DND-41 (cell line): ENCODE measurements around the gene PHYHIPL.
"Not testable (repeated sequence)": the region's sequence is repeated elsewhere in the genome, so short reads cannot be mapped to it uniquely, and the experiment has no call there.

Source experiments
- ATAC-seq: fragments of 200-7000 bp; cut with Tn5 transposase; 3 replicates; pipeline ENCODE4 v1.9.1; 2021; ENCODE audit warnings: low read depth; ENCODE audit not compliant: insufficient read depth
- DNase-seq: peaks from one replicate; pipeline ENCODE4 v3.0.0-alpha.2; 2020
- H2AFZ ChIP-seq: 2 replicates; pipeline ENCODE4 v1.6.0; 2012; ENCODE audit warnings: low read depth, low read length
- H3K27ac ChIP-seq: 2 replicates; pipeline ENCODE4 v1.5.1; 2012; ENCODE audit warnings: low read length, inconsistent platforms
- H3K27me3 ChIP-seq: fragments of 200-600 bp; sonication (generic); 2 replicates; pipeline ENCODE4 v1.6.0; 2012; ENCODE audit warnings: low read length, mild to moderate bottlenecking, inconsistent platforms; ENCODE audit not compliant: insufficient read depth, poor library complexity
- H3K36me3 ChIP-seq: 2 replicates; pipeline ENCODE4 v1.5.1; 2012; ENCODE audit warnings: low read length, inconsistent platforms; ENCODE audit not compliant: insufficient read depth
- H3K4me1 ChIP-seq: 2 replicates; pipeline ENCODE4 v1.5.1; 2012; ENCODE audit warnings: mild to moderate bottlenecking, low read length; ENCODE audit not compliant: insufficient read depth
- H3K4me2 ChIP-seq: 2 replicates; pipeline ENCODE4 v1.6.0; 2012; ENCODE audit warnings: mild to moderate bottlenecking, moderate library complexity, low read length, inconsistent platforms; ENCODE audit not compliant: insufficient read depth
- H3K4me3 ChIP-seq, 2 experiments: fragments of 200-600 bp in 1 of 2; shearing (Covaris generic) in 1 of 2; 2 replicates each; pipeline ENCODE4 v1.5.1; 2012 to 2016; ENCODE audit warnings: inconsistent platforms in 2 of 2, low read length in 2 of 2, mild to moderate bottlenecking in 2 of 2, low read depth in 1 of 2, moderate library complexity in 1 of 2
- H3K79me2 ChIP-seq: 2 replicates; pipeline ENCODE4 v1.6.0; 2012; ENCODE audit warnings: low read length, inconsistent platforms; ENCODE audit not compliant: insufficient read depth
- H3K9ac ChIP-seq: 2 replicates; pipeline ENCODE4 v1.6.0; 2012; ENCODE audit warnings: low read depth, mild to moderate bottlenecking, inconsistent platforms, low read length, moderate library complexity
- H3K9me3 ChIP-seq: 2 replicates; pipeline ENCODE4 v1.5.1; 2012; ENCODE audit warnings: low read length, moderate library complexity, mild to moderate bottlenecking, inconsistent platforms; ENCODE audit not compliant: insufficient read depth, severe bottlenecking
- H4K20me1 ChIP-seq: 2 replicates; pipeline ENCODE4 v1.6.0; 2012; ENCODE audit warnings: low read length; ENCODE audit not compliant: insufficient read depth
- CTCF ChIP-seq: IDR thresholded peaks from 2 replicates; pipeline ENCODE4 v1.5.1; 2012; ENCODE audit warnings: borderline replicate concordance, low read length, moderate library complexity, mild to moderate bottlenecking; ENCODE audit not compliant: poor library complexity, severe bottlenecking; ENCODE audit errors: extremely low read depth
- EZH2 ChIP-seq: IDR thresholded peaks from 3 replicates; pipeline ENCODE4 v1.6.1; 2012; ENCODE audit warnings: borderline replicate concordance, low read depth, mild to moderate bottlenecking, moderate library complexity, low read length, inconsistent platforms; ENCODE audit not compliant: severe bottlenecking

Gene PHYHIPL

GRCh38 chr10:59234816-59235429, 58.5 kb downstream of the PHYHIPL start:
- no peak for DNase-seq
- TF ChIP-seq EZH2 (no peak), CTCF (peak; percentile 55)

GRCh38 chr10:59236064-59236697, 59.7 kb downstream of the PHYHIPL start:
- Histone ChIP-seq H2AFZ (no peak overlapping the region), H3K9ac (no peak overlapping the region), H3K4me2 (no peak overlapping the region), H3K27me3 (no peaks in the 10 kb centered on the region), H3K9me3 (no peaks in the 10 kb centered on the region), H3K4me3 (no peak overlapping the region), H3K79me2 (no peaks in the 10 kb centered on the region), H4K20me1 (no peaks in the 10 kb centered on the region), H3K27ac (no peak overlapping the region), H3K4me1 (no peaks in the 10 kb centered on the region), H3K36me3 (no peaks in the 10 kb centered on the region)
- ATAC-seq (no peak), DNase-seq (no peak)
- TF ChIP-seq CTCF (no peak), EZH2 (no peak)

More at GRCh38 chr10:59234816-59235429, 58.5 kb downstream of the PHYHIPL start:
- Histone ChIP-seq H3K4me1 (no peaks in the 10 kb centered on the region), H3K79me2 (no peaks in the 10 kb centered on the region), H3K4me3 (no peak overlapping the region), H3K27ac (no peak overlapping the region), H3K36me3 (no peaks in the 10 kb centered on the region), H3K4me2 (no peak overlapping the region), H3K27me3 (no peaks in the 10 kb centered on the region), H3K9ac (no peak overlapping the region), H2AFZ (no peak overlapping the region), H3K9me3 (no peaks in the 10 kb centered on the region), H4K20me1 (no peaks in the 10 kb centered on the region)
- ATAC-seq: no peak

- no peak for ATAC-seq
- DNase-seq: no peak
- Histone ChIP-seq H3K27ac (no peak overlapping the region), H2AFZ (no peak overlapping the region), H3K9ac (no peak overlapping the region), H3K27me3 (no peaks in the 10 kb centered on the region), H3K36me3 (no peaks in the 10 kb centered on the region), H3K79me2 (no peaks in the 10 kb centered on the region), H3K4me1 (no peaks in the 10 kb centered on the region), H4K20me1 (no peaks in the 10 kb centered on the region), H3K4me2 (no peak overlapping the region), H3K9me3 (no peaks in the 10 kb centered on the region), H3K4me3 (no peak overlapping the region)
- TF ChIP-seq EZH2: no peak
- no peak for TF ChIP-seq CTCF
Measured at GRCh38 chr10:59237775-59238174, 61.3 kb downstream of the PHYHIPL start.

GRCh38 chr10:59239108-59239507, 62.7 kb downstream of the PHYHIPL start:
- not testable (repeated sequence) for ATAC-seq, H3K9me3 ChIP-seq, H3K4me2 ChIP-seq, H2AFZ ChIP-seq, H3K4me3 ChIP-seq, DNase-seq, H3K36me3 ChIP-seq, H3K79me2 ChIP-seq, H3K27ac ChIP-seq, H3K4me1 ChIP-seq, H3K27me3 ChIP-seq, H4K20me1 ChIP-seq, H3K9ac ChIP-seq
